H1 (cell line): ENCODE results near the gene ETS1. TPM values are rescaled to one million over a fixed set of nuclear protein-coding genes. Genes with fewer than 3 reads are reported as not detected.

Source experiments
- HDAC6 ChIP-seq: IDR thresholded peaks from one replicate; pipeline ENCODE4 v1.7.1; 2012; ENCODE audit warnings: low read depth, mild to moderate bottlenecking, inconsistent platforms, low read length, moderate library complexity
- SIN3A ChIP-seq, 2 experiments: IDR thresholded peaks in 1 of 2; conservative IDR thresholded peaks in 1 of 2; 2 replicates each; pipeline ENCODE4 v1.6.1; 2011 to 2012; ENCODE audit warnings: low read length in 2 of 2, improper control_type of control experiment in 1 of 2, low read depth in 1 of 2, mild to moderate bottlenecking in 1 of 2
- polyA plus RNA-seq, 7 experiments: library from polyadenylated mRNA; depleted of rRNA in 3 of 7; stranded (reverse) in 5 of 7; unstranded in 2 of 7; fragments of >200 nt in 5 of 7; fragments of 200-250 nt in 2 of 7; gene quantifications; 1 replicate in 5 of 7; 2 replicates in 1 of 7; 4 replicates in 1 of 7; pipeline versions ENCODE4 v1.2.1 to v1.2.3, GENCODE V29; 2011 to 2013; ENCODE audit warnings: missing spikeins in 2 of 7, mixed read lengths in 2 of 7
- total RNA-seq: library from RNA; stranded (reverse); fragmentation: NEBNext Ultra II Directional; extraction: Animal tissue kit (Norgen Biotek cat#: 25700); gene quantifications from 2 replicates; pipeline ENCODE4 v1.2.1, GENCODE V29; 2021
- TF ChIP-seq, protein P1 (sequence below): IDR thresholded peaks from 2 replicates; pipeline ENCODE4 v1.6.1; 2011; ENCODE audit warnings: low read depth, mild to moderate bottlenecking, low read length; ENCODE audit not compliant: insufficient read depth
- TF ChIP-seq, protein P2 (sequence below): IDR thresholded peaks from 2 replicates; pipeline ENCODE4 v1.6.1; 2011; ENCODE audit warnings: low read length, improper control_type of control experiment

ETS1 gene
- total and polyA plus RNA-seq, 2 of the 8 experiments (the other 6 are each of a cell fraction or from before 2014, with no cell fraction given), result 10.0 to 35.3 TPM

DNA sequence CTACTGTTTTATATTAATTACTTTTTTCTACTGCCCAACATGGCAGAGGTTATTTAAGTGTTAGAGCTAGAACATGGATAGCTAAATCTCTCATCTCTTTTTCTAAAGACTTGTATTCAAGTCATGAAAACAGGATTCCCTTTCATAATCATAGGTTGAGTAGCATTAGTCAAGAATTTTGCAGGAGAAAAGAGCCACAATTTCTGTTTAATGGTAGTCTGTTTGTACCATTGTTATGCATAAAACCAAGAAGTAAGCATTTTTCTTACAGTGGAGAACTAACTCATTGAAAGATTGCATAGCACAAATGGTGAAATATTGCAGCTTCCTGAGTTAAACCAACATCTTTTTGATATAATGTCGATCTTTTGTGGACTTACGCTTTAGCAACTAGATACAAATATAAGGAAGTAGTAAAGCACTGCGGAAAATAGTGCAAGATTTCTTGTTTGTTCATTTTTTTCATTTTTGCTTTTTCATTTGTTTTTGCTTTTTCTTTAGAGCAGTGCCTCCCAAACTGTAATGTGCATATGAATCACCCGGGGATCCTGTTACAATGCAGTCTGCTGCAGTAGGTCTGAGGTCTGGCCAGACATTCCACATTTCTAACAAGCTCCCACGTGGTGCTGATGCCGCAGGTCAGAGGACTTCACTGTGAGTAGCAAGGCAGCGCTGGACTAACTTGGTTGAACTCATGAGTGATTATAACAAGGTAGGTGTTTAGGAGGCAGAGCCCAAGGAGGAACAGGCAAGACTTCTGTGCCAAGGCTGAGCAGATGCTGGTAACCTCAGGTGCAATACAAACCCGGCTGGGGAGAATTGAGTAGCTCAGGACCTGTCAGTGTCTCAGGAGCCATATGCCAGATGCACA is 4.6 kb downstream of the ETS1 start (continued):
- TF ChIP-seq SIN3A (conservative IDR thresholded peaks at IDR 0.05 in 1 of 2, IDR thresholded peaks at IDR 0.05 in 1 of 2; ENCODE audit: low read depth in 1 of 2, low read length in 2 of 2) (peak in 1 of 2 experiments; percentile 64; a peak in 2 of 4 replicates), HDAC6 (no peak)
- TF ChIP-seq, protein P1, sequence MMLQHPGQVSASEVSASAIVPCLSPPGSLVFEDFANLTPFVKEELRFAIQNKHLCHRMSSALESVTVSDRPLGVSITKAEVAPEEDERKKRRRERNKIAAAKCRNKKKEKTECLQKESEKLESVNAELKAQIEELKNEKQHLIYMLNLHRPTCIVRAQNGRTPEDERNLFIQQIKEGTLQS, result no peak
- TF ChIP-seq, protein P2, sequence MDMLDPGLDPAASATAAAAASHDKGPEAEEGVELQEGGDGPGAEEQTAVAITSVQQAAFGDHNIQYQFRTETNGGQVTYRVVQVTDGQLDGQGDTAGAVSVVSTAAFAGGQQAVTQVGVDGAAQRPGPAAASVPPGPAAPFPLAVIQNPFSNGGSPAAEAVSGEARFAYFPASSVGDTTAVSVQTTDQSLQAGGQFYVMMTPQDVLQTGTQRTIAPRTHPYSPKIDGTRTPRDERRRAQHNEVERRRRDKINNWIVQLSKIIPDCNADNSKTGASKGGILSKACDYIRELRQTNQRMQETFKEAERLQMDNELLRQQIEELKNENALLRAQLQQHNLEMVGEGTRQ, result peak; percentile 51
